PC-9 (cell line): ENCODE results near the gene MSLN.

Experiments used
- EZH2 ChIP-seq: fragments of 200-600 bp; sonication (generic); IDR thresholded peaks from 2 replicates; pipeline ENCODE4 v1.8.0; 2017; ENCODE audit warnings: antibody characterized with exemption, low read depth
- TF ChIP-seq, protein P1 (sequence below): fragments of 200-600 bp; sonication (generic); conservative IDR thresholded peaks from 2 replicates; pipeline ENCODE4 v1.6.1; 2017; ENCODE audit warnings: mixed run types, antibody characterized with exemption, mild to moderate bottlenecking, moderate library complexity

- TF ChIP-seq, protein P1, sequence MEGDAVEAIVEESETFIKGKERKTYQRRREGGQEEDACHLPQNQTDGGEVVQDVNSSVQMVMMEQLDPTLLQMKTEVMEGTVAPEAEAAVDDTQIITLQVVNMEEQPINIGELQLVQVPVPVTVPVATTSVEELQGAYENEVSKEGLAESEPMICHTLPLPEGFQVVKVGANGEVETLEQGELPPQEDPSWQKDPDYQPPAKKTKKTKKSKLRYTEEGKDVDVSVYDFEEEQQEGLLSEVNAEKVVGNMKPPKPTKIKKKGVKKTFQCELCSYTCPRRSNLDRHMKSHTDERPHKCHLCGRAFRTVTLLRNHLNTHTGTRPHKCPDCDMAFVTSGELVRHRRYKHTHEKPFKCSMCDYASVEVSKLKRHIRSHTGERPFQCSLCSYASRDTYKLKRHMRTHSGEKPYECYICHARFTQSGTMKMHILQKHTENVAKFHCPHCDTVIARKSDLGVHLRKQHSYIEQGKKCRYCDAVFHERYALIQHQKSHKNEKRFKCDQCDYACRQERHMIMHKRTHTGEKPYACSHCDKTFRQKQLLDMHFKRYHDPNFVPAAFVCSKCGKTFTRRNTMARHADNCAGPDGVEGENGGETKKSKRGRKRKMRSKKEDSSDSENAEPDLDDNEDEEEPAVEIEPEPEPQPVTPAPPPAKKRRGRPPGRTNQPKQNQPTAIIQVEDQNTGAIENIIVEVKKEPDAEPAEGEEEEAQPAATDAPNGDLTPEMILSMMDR = no peak
- TF ChIP-seq EZH2 = no peak
These were observed 38.6 kb upstream of the MSLN start for GRCh38 chr16:721765-722540.
